NCI-H82 treated with DMSO at 0.1 percent for 48 hours (cell line): ENCODE data around the gene MBD3L2.
"Not testable (repeated sequence)": the region's sequence is repeated elsewhere in the genome, so short reads cannot be mapped to it uniquely, and the experiment has no call there.

Experiments used
- DNase-seq: peaks from one replicate; lab custom pipeline; 2025; ENCODE audit not compliant: unreplicated experiment; lab: John Stamatoyannopoulos, UW

The MBD3L2 gene

DNA sequence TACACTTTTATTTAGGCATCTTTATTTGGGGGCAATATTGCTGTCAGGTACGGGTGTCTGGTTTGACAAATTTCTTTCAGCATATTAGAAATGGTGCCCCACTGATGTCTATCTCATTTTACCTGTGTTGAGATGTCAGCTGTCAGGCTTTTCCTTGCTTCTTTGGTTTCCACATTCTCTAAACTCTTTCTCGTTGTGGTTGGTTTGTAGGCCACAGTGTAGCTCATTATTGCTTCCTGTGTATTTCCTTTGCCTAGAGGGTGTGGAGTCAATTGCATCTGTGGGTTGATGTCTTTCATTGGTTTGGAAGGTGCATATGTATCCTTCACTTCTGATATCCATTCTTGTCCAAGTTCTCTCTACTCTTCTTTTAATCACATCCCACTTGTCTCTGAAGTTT lies 10.9 kb downstream of the MBD3L2 start:
- not testable (repeated sequence) for DNase-seq

GRCh38 chr19:7063339-7063738 lies 14.2 kb downstream of the MBD3L2 start:
- no peak for DNase-seq

- DNase-seq = no peak
Observed at GRCh38 chr19:7063764-7064418, 14.8 kb downstream of the MBD3L2 start.

DNA sequence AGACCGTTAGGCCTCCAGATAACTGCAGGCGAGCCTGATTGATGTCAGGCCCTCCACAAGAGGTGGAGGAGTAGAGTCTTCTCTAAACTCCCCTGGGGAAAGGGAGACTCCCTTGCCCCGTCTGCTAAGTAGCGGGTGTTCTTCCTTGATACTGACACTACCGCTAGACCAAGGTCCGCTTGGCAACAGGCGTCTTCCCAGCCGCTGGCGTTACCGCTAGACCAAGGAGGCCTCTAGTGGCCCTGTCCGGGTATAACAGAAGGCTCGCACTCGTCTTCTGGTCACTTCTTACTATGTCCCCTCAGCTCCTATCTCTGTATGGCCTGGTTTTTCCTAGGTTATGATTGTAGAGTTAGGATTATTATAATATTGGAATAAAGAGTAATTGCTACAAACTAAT lies 18.0 kb downstream of the MBD3L2 start:
- not testable (repeated sequence) for DNase-seq

GRCh38 chr19:7067716-7068115 lies 18.6 kb downstream of the MBD3L2 start:
- no peak for DNase-seq

DNA sequence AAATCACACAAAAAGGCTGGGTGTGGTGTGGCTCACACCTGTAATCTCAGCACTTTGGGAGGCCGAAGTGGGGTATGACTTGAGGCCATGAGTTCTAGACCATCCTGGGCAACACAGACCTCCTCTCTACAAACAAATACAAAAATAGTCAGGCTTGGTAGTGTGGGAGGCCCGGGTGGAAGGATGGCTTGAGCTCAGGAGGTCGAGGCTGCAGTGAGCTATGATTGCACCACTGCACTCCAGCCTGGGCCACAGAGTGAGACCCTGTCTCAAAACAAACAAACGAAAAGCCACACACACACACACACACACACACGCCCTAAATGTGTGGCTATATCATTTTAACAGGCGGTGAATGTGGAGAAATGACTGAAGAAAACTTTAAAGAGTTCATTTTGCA lies 19.5 kb downstream of the MBD3L2 start:
- no peak for DNase-seq

- peak; percentile 84 for DNase-seq
Observed at GRCh38 chr19:7069042-7069903, 20.2 kb downstream of the MBD3L2 start, which contains the start of gene ZNF557. TSS of gene ZNF557 (plus strand) at chr19:7069703. CDS start at chr19:7075075, 5,372 bp downstream.

GRCh38 chr19:7069904-7070226 lies 20.7 kb downstream of the MBD3L2 start:
- no peak for DNase-seq

GRCh38 chr19:7072541-7072940 lies 23.4 kb downstream of the MBD3L2 start:
- no peak for DNase-seq

DNA sequence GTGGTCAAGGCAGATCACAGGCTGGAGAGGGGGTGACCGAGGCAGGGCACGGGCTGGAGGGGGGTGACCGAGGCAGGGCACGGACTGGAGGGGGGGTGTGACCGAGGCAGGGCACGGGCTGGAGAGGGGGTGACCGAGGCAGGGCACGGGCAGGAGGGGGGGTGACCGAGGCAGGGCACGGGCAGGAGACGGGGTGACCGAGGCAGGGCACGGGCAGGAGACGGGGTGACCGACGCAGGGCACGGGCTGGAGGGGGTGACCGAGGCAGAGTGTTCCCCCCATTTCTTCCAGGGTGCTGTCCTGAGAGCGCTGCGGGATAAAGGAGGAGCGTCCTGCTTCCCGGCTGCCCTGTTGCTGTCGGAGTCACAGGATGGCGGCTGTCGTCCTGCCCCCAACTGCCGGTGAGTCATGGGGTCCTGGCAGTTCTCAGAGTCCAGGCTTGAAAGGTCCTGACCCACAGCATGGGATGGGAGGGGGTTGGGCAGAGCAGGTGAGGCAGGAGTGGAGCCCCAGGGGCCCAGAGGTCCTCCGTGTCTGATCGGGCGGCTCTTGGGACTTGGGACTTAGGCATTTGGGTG lies 25.7 kb downstream of the MBD3L2 start:
- DNase-seq = no peak

- no peak for DNase-seq
Observed at GRCh38 chr19:7076151-7076550, 27.0 kb downstream of the MBD3L2 start.

- DNase-seq = no peak
Observed at GRCh38 chr19:7078008-7078407, 28.9 kb downstream of the MBD3L2 start.

DNA sequence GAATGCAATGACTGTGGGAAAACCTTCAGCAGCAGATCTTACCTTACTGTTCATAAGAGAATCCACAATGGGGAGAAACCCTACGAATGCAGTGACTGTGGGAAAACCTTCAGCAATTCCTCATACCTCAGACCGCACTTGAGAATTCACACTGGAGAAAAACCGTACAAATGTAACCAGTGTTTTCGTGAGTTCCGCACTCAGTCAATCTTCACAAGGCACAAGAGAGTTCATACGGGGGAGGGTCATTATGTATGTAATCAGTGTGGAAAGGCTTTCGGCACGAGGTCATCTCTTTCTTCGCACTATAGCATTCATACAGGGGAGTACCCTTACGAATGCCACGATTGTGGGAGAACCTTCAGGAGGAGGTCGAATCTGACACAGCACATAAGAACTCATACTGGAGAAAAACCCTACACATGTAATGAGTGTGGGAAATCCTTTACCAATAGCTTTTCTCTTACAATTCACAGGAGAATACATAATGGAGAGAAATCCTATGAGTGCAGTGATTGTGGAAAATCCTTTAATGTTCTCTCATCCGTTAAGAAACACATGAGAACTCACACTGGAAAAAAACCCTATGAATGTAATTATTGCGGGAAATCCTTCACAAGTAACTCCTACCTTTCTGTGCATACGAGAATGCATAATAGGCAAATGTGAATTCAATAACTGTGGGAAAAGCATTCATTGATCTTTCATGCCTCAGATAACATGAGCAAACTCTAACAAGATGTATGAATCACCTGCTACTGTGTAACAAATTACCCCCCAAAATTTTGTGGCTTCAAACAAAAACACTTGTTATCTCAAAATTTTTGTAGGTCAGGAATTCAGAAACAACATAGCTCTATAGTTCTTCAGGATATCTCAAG lies 34.2 kb downstream of the MBD3L2 start:
- no peak for DNase-seq

- DNase-seq = no peak
Observed at GRCh38 chr19:7088999-7089398, 39.9 kb downstream of the MBD3L2 start.

GRCh38 chr19:7098096-7098495 lies 49.0 kb downstream of the MBD3L2 start:
- no peak for DNase-seq

DNA sequence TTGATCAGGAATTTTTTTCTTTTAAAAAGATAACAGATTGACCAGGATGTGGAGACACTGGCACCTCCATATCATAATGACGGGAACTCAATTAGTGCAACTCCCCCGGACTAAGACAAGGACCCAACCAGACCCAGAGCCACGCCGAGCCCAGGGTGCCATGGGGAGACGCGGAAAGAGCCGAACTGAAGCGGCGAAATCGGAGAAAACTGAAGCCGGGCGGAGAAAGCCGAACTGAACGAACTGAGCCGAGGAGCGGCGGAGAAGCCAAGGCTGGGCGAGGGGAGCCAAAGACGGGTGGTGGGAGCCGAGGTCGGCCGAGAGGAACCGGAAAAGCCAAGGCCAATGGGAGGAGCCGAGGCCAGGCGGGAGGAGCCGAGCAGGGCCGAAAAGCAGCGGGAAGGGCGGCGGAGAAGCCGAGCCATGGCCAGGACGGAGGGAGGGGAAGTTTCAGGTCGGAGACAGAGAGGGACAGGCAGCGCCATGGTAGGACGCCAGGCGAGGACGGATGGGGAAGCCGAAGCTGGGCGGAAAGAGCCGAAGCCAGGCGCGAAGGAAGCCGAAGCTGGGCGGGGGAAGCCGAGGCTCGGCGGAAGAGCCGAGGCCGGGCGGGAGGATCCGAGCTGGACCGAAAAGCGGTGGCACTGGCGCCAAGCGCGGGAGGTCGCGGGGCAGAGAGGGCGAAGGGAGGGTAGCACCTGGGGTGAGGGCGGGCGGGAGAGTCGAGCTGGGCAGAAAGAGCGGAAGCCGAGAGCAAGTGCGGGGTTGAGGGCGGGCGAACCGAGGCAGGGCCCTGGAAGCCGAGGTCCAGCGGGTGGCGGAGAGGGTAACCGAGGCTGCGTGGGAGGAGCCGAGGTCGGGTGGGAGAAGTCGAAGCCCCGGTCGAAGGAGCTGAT lies 49.8 kb downstream of the MBD3L2 start:
- DNase-seq = peak; percentile 62

GRCh38 chr19:7099597-7099921 lies 50.4 kb downstream of the MBD3L2 start:
- no peak for DNase-seq
